Rectal smooth muscle tissue (tissue), 1 donor: ENCODE measurements around the gene NRG3.

Experiments
- H3K27ac ChIP-seq: one replicate; pipeline ENCODE4 v1.7.0; 2013; ENCODE audit warnings: low read depth, low read length, inconsistent platforms
- H3K27me3 ChIP-seq: one replicate; pipeline ENCODE4 v1.7.0; 2013; ENCODE audit warnings: low read length; ENCODE audit not compliant: control insufficient read depth, insufficient read depth
- H3K36me3 ChIP-seq: one replicate; pipeline ENCODE4 v1.7.0; 2013; ENCODE audit warnings: low read length; ENCODE audit not compliant: control insufficient read depth, insufficient read depth
- H3K4me1 ChIP-seq: one replicate; pipeline ENCODE4 v1.7.0; 2013; ENCODE audit warnings: low read length; ENCODE audit not compliant: control insufficient read depth, insufficient read depth
- H3K4me3 ChIP-seq: one replicate; pipeline ENCODE4 v1.7.0; 2013; ENCODE audit warnings: low read length
- H3K9ac ChIP-seq: one replicate; pipeline ENCODE4 v1.7.0; 2013; ENCODE audit warnings: low read length

The NRG3 gene

DNA sequence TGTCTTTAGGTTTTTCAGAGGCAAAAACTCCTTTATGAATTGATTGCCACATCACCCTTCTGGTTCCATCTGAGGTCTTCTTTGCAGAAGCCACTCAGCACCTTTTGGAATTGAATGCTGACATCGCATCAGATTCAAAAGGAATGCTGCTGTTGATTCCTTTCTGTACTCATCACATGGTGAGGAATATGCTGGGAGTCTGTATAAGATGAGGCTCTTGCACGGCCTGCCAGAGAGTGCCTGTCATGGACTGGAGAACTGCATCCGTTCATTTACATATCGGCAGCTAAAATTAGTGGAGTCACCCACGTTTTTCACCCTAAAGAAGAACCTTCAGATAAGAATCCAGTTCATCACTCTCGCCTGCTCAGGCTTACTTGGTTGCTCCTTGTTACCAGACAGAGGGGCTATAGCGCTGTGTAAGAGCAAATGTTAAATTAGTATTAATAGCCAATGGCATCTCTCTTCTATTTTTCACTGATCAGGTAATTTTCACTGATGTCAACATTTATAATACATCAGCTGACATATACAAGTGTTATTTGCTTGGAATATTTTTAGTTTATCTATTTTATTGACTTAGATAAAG is 14.3 kb downstream of the NRG3 start:
- Histone ChIP-seq H3K4me3 (no peak overlapping the region), H3K27ac (no peak overlapping the region), H3K4me1 (no peaks in the 10 kb centered on the region), H3K9ac (no peak overlapping the region), H3K36me3 (no peaks in the 10 kb centered on the region), H3K27me3 (no peaks in the 10 kb centered on the region)

DNA sequence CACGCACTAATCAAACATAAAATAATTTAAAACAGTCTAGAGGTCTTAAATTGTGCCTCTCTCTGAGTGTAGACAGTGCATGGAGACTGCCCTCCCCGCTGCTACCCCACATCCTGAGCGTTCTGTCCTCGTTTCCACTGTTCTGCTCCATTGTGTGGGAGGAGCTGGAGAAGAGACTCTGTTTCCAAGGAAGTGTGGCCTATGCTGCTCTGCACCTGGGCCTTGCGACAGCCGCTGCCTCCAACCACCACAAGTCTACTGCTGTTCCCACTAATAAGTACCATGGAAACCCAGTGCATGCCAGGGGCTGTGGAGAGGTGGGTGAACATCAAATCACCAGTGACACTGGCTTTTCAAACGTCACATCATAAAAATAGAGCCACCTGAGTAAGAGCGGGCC is 19.6 kb downstream of the NRG3 start:
- no peak overlapping the region for H3K27ac ChIP-seq

DNA sequence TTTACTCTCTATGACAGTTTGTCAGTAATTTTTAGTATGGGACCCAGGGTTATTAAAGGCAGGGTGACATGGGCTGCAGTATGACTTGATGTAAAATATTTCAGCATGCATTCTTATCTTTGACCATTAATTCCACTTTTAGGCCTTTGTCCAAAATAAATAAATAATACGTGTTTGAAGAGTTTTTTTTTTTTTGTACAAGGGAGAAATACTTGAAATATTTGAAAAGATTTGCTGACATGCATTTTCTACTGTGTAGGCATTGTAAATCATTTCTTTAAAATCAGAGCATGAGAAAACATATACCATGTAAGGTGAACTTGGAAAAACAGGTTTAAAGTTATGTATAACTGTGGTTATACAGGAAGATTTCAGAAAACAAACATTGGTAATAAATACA is 23.5 kb downstream of the NRG3 start:
- Histone ChIP-seq H3K4me1 (no peaks in the 10 kb centered on the region), H3K4me3 (no peak overlapping the region), H3K36me3 (no peaks in the 10 kb centered on the region), H3K9ac (no peak overlapping the region), H3K27ac (no peak overlapping the region), H3K27me3 (no peaks in the 10 kb centered on the region)

More for the DNA sequence above, 19.6 kb downstream of the NRG3 start:
- Histone ChIP-seq H3K4me1 (no peaks in the 10 kb centered on the region), H3K27me3 (no peaks in the 10 kb centered on the region), H3K9ac (no peak overlapping the region), H3K4me3 (no peak overlapping the region), H3K36me3 (no peaks in the 10 kb centered on the region)

DNA sequence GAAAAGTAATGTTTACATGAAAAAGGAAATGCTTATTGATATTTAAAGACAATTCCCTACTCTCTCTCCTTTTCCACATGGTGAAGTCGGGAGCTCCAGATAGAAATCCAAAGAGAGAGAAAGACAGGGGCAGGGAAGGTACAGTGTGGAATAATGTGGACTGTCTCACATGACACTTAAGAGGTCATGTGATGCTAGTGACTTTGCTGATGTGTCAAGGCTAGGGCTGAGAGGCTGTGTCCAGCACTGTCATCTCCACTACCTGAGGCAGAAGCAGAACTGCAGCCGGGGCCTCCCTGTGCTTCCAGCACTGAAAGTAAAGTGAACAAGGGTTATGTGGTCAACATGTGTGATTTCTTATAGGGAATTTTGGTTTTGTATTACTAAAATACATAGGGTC is 26.0 kb downstream of the NRG3 start:
- no peak overlapping the region for H3K9ac ChIP-seq
- H3K4me1 ChIP-seq, result no peaks in the 10 kb centered on the region
- H3K27ac ChIP-seq, result no peak overlapping the region
- no peaks in the 10 kb centered on the region for H3K36me3 ChIP-seq
- H3K27me3 ChIP-seq, result no peaks in the 10 kb centered on the region
- H3K4me3 ChIP-seq, result no peak overlapping the region

DNA sequence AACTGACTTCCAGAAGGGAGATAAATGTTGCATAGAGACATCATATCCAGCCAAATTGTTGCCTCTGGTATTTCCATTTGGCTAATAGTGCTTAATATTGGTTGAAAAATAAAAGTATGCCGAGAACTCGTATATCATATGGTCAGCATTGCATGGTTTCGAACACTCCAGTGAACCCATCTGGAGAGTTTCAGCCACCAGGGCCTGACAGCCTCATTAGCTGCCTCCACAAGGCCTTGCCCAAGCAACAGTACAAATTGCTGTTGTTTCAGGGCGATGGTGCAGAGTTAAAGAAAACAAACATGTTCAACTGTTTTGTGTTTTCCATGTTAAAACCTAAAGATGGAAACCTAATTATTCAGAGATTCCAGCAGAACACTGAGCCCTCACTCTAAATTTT is 28.5 kb downstream of the NRG3 start:
- no peaks in the 10 kb centered on the region for H3K27me3 ChIP-seq
- H3K9ac ChIP-seq, result no peak overlapping the region
- H3K36me3 ChIP-seq, result no peaks in the 10 kb centered on the region
- H3K4me1 ChIP-seq, result no peaks in the 10 kb centered on the region
- H3K4me3 ChIP-seq, result no peak overlapping the region
- no peak overlapping the region for H3K27ac ChIP-seq

DNA sequence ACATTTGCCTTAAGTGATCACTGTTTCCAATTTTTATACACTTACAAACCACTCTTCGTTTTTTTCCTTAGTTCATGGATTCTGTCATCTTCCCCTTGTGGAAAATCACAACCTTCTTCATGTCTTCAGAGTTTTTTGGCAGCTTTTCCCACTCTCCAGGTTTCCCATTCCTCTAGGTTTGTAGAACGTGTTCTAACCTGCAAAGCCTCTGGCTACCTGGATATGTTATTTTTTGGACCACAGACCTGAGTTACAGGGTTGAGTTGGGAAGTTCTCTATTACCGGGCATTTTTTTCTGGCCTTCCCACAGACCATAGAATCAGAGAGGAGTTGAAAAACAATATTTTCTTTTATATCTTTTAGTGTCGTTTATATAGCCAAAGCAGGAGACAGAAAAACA is 30.2 kb downstream of the NRG3 start:
- Histone ChIP-seq H3K9ac (no peak overlapping the region), H3K36me3 (no peaks in the 10 kb centered on the region), H3K27ac (no peak overlapping the region)

DNA sequence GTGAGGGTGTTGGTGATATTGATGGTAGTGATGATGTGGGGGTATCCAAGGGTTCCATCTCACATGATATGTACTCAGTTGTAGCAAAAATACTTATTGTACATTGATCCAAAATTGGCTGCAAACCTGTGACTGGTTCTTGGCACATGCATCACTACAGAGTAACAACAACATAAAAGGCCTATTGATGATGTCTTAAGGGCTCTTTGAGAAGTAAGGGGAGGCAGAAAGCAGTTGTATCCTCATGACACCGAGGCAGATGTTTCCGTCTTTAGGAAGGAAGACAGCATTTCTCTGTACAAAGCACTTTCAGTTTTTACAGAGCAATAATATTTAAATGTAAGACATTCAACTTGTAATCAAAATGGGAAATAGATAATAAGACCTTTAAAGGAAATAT is 34.5 kb downstream of the NRG3 start:
- Histone ChIP-seq H3K36me3 (no peaks in the 10 kb centered on the region), H3K4me3 (no peak overlapping the region), H3K4me1 (no peaks in the 10 kb centered on the region), H3K27me3 (no peaks in the 10 kb centered on the region), H3K9ac (no peak overlapping the region), H3K27ac (no peak overlapping the region)

More for the DNA sequence above, 30.2 kb downstream of the NRG3 start:
- Histone ChIP-seq H3K4me3 (no peak overlapping the region), H3K27me3 (no peaks in the 10 kb centered on the region), H3K4me1 (no peaks in the 10 kb centered on the region)

DNA sequence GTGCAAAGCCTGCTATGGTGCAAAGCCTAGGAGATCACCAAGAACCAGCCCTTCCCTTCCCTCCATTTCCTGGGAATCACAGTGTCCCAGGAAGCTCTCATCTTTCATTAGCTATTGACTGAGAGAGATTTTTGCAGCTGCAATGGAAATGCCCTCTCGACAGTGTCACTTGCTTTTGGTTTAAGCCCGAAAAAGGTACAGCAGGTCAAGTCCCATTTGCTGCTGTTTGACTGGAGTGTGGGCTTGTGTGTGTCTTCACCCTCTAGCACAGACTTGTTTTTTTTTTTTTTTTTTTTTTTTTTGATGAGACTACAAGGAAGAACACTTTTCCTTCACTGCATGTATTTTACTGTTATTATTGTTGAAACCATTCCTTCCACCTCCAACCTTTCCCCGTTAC is 36.3 kb downstream of the NRG3 start:
- Histone ChIP-seq H3K27me3 (no peaks in the 10 kb centered on the region), H3K36me3 (no peaks in the 10 kb centered on the region), H3K4me3 (no peak overlapping the region), H3K9ac (no peak overlapping the region), H3K4me1 (no peaks in the 10 kb centered on the region), H3K27ac (no peak overlapping the region)

DNA sequence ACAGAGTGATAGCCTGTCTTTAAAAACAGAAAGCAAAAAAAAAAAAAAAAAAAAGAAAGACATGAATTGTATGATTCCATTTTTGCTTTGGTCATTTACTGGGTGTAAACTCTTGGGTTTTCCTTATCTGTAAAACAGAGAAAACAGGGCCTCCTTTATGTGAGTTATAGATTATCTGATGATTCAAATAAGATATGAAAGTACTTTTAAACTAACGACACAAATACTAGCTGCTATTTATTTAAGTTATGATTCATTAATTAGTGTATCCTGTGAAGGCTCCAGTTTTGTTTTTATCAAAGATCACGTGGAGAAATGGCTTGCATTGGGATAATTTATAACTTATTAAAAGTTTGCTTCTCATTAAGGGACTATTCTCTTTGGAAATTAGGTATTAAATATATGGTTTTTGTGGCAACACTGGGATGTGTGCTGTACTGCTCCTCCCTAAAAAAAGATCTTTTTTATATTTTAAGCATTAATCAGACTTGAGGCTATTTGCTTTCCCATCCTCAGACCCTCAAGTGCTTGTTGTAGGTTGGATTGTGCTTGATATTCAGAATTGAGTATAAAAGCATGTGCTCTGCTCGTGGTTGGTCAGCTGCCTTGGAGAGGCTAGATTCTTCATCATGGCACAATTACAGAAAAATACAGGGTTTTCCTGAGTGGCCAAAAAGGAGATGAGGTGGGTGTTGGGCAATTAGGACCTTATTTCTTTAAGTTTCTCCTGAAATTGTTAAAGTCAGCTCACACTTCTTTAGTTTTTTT is 39.9 kb downstream of the NRG3 start:
- no peak overlapping the region for H3K9ac ChIP-seq
- no peak overlapping the region for H3K4me3 ChIP-seq
- H3K27me3 ChIP-seq, result no peaks in the 10 kb centered on the region
- no peak overlapping the region for H3K27ac ChIP-seq
- no peaks in the 10 kb centered on the region for H3K36me3 ChIP-seq
- no peaks in the 10 kb centered on the region for H3K4me1 ChIP-seq

DNA sequence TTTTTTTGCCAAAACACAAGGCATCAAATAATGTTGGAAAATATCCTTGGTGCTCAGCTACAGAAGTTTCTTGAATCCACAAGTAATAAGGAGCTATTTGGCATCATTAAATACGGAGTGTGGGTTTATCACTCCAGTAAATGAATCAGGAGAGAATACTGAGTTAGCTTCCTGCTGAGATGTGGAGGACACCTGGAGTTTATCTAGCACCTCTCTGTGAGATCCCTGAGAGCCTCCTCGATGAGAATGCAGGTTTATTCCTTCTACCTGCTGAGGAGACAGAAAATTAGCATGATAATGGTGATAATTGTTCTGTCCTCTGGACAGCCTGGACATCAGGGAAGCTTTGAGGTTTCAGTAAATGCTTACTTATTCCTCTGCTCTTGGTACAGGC is 40.5 kb downstream of the NRG3 start:
- Histone ChIP-seq H3K27me3 (no peaks in the 10 kb centered on the region), H3K4me3 (no peak overlapping the region), H3K27ac (no peak overlapping the region), H3K4me1 (no peaks in the 10 kb centered on the region), H3K9ac (no peak overlapping the region), H3K36me3 (no peaks in the 10 kb centered on the region)

DNA sequence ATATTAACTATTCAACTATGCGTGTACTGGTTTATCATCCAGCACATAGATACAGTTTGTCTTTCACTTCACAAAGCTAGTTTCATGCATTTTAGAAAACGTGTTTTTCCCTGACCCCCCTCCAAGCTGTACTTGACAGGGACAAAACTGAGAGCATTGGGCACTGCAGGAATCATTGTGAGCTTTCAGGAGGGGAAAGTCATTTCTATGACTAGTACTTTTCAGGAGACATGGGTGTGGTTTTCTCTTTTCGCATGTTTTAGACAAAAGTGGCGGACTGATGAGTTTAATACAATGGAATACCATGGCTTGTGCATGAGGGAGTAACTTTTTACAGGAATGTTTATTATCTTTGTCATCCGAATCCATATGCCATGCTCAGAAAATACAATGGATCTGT is 42.7 kb downstream of the NRG3 start:
- Histone ChIP-seq H3K9ac (no peak overlapping the region), H3K27ac (no peak overlapping the region), H3K4me1 (no peaks in the 10 kb centered on the region), H3K27me3 (no peaks in the 10 kb centered on the region), H3K36me3 (no peaks in the 10 kb centered on the region), H3K4me3 (no peak overlapping the region)

DNA sequence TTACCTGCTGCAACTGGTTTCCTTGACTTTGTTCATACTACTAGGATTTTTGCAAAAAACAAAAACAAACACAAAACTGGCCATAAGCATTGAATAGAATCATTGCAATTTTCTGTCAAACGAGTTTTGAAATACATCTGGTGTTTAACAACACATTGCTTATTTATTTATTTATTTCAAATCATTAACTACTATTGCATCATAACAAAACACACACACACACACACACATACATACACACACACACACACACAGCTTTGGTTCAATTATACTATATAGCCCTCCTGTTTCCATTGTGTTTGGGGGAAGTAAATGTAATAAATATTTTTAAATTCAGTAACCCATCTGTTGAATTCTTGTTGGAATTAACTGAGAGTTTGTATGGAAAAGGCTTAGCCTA is 43.8 kb downstream of the NRG3 start:
- Histone ChIP-seq H3K4me1 (no peaks in the 10 kb centered on the region), H3K36me3 (no peaks in the 10 kb centered on the region), H3K27me3 (no peaks in the 10 kb centered on the region), H3K9ac (no peak overlapping the region), H3K27ac (no peak overlapping the region), H3K4me3 (no peak overlapping the region)

DNA sequence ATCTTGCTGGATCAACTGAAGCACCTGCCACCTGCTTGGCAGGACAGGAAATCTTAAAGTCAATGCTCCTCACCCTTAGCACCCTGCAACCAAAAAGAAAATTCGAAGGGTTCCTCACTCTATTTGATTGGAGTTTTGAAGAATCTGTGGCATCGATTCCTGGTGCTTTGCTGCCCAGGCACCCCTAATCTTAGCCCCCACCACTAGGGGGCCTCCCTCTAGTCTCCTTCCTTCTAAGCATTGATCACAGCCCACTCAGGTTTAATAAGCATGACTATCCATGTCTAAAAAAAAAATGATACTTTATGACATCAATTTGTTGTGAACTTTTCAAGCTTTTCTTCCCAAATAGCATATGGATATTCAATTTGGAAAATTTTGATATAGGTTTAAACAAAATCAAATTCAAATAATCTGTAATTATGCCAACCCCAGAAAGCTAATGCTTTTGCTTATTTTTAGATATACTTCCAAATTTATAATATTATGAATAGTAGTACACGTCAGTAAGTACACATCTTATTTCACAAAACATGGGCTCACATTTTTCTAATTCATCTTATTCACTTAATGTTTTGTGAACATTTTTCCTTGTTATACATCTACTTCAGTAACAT is 45.3 kb downstream of the NRG3 start:
- Histone ChIP-seq H3K36me3 (no peaks in the 10 kb centered on the region), H3K27ac (no peak overlapping the region), H3K9ac (no peak overlapping the region), H3K27me3 (no peaks in the 10 kb centered on the region), H3K4me1 (no peaks in the 10 kb centered on the region), H3K4me3 (no peak overlapping the region)
